GM12874 (cell line): ENCODE data around the gene CP.

ENCODE experiments used
- TF ChIP-seq, protein P1 (sequence below): IDR thresholded peaks from 2 replicates; pipeline ENCODE4 v1.5.1; 2011; ENCODE audit warnings: low read depth, mild to moderate bottlenecking, control low read depth, low read length, moderate library complexity; ENCODE audit not compliant: insufficient read depth

The CP gene

GRCh38 chr3:149174901-149175300, 46.7 kb downstream of the CP start:
- TF ChIP-seq, protein P1, sequence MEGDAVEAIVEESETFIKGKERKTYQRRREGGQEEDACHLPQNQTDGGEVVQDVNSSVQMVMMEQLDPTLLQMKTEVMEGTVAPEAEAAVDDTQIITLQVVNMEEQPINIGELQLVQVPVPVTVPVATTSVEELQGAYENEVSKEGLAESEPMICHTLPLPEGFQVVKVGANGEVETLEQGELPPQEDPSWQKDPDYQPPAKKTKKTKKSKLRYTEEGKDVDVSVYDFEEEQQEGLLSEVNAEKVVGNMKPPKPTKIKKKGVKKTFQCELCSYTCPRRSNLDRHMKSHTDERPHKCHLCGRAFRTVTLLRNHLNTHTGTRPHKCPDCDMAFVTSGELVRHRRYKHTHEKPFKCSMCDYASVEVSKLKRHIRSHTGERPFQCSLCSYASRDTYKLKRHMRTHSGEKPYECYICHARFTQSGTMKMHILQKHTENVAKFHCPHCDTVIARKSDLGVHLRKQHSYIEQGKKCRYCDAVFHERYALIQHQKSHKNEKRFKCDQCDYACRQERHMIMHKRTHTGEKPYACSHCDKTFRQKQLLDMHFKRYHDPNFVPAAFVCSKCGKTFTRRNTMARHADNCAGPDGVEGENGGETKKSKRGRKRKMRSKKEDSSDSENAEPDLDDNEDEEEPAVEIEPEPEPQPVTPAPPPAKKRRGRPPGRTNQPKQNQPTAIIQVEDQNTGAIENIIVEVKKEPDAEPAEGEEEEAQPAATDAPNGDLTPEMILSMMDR = no peak

DNA sequence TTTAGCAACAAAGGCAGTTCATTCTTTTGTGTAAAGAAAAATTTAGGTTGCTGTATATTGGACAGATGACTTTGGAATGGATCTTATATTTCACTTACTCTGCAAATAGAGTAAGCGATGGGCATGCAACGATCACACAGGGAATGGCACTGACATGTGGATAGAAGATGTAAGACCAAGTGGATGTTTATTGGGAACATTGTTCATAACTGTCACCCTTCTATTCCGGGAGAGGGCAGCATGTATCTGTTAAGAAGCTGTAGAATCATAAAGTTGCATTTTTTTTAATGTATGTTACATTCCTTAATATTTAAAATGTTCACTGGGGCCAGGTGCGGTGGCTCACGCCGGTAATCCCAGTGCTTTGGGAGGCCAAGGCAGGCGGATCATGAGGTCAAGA, 51.0 kb downstream of the CP start:
- TF ChIP-seq, protein P1 = no peak

DNA sequence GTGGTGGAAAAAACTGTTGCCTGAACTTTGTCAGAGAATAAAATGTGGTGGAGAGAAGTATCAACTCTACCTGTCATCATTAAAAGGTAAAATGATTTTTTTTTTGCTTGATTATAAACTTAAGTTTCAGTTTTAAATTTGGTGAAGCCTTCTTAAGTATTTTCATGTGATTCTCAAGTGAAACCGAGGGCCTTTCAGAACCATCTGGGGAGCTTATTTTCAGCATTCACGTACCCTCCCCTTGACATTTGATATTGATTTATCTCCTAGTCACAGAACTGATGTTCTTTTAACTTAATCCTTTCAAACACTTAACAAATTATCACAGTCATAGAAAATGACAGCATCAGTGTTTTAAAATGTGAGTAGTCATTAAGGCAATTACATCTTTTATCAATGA, 53.7 kb downstream of the CP start:
- TF ChIP-seq, protein P1 = no peak

GRCh38 chr3:149163066-149163465, 58.6 kb downstream of the CP start:
- TF ChIP-seq, protein P1 = no peak

DNA sequence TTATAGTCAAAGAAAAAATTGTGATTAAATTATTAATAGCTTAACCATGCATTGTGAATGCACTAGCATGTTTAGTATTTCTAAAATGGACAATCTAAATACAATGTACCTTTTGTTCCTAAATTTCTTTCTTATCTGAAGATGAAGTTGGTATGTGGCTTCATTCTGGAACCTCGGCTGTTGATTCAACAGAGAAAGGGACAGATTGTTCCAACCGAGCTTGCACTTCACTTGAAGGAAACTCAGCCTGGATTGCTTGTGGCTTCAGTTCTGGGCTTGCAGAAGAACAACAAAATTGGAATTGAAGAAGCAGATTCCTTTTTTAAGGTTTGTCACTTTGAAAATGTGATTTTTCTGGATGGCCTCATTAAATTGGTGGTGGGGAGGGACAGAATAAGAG, 59.6 kb downstream of the CP start:
- TF ChIP-seq, protein P1 = no peak

DNA sequence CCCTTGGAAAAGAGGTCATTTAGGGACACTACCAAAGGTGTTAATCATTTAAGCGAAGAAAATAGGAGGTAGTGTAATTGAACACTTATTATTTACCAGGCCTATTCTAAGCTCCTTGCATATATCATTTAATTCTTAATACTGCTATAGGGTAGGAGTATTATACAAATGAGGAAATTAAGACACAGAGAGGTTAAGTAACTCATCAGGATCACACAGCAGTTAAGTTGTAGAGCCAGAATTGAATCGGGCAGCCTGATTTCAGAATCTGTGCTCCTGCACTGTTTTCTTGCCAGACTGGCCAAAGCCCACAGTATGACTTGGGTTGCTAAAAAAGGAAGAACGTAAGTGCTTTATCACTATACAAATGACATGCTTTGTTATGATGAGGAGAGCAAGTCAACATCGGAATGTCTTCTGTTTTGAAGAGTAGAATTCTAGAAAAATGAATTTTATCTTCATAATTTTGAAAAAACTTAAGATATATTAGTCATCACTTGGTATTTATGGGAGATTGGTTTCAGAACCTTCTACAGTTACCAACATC, 60.8 kb downstream of the CP start:
- TF ChIP-seq, protein P1 = no peak

DNA sequence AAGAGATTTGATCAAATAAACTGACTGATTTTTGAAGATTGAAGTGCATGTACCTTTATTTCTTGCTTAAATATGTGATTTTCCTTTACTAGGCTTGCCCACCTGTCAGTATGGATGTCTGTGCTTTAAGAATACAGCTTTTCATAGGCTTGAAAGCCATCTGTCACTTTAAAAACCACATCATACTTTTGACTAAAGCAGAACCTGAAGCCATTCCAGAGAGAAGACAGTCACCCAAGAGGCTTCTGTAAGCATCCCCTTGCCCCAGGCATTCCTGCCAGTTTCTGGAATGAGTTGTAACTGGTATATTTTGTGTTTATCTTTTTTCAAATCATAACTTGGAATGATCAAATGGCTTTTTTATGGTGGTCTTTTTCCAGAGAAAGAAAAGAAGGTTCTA, 68.2 kb downstream of the CP start:
- TF ChIP-seq, protein P1 = no peak

DNA sequence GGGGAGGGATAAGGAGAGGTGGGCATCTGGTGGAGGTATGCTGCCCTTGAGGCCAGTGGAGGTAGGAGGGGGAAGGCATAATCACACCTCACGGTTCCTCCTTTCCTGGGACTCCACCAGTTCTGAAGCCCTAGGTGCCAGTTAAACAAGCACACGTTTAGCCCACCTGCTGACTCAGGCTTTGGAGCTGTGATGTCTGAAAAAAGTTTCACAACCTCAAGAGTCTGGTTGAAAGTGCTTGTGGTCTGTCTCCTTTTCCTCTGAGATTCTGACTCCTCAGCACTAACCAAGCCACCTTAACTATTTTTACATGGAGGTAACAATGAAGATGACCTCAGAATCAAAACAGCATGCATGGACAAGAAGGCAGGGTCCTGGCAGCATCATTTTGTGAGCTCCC, 69.2 kb downstream of the CP start:
- TF ChIP-seq, protein P1 = no peak
